ENCODE data around the gene ISM2.
"Not testable (repeated sequence)": the region's sequence is repeated elsewhere in the genome, so short reads cannot be mapped to it uniquely, and the experiment has no call there.

Gene ISM2

DNA sequence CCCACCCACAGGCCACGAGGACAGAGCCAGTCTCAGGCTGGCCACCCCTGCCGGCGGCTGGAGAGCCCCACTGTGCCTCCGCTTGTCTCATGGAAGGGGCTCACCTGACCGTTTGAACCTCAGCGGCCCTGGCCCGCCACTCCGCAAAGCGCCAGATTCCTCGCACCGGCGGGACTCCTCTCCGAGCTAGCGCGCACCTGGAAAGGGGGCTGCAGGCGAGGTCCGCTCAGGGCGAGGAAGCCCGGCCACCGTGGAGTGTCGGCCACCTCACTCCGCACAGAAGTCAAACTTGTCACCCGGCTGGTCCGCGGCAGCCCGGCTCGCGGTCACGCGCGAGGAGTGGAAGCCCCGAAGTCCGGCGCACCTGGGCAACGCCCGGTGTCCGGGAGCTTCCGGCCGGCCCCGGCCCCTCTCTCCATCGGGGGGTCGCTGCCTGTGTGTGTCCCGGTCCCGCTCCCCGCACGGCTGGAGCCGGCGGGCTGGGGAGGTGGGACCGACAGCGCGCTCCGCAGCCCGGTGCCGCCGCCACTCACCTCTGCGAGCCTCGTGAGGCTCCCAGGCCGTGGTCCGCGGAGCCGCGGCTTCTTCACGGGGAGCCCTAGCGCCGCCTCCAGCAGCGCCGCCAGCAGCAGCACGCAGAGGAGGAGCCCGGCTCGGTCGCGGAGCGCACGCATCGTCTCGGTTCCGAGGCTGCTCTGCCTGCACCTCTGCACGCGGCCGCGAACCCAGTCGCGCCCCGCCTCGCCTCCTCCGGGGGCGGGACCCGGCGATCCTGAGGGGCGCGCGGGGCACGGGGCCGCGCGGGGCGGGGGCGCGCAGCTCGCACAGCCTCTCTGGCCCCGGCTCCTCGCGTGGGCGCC, at the start of gene ISM2:
Gene ISM2, minus strand, starts transcription at position 697 of the 860 bp plus-strand sequence. Its CDS starts 23 bp downstream, at position 674.
- DNase-seq = peak; percentile 49

DNA sequence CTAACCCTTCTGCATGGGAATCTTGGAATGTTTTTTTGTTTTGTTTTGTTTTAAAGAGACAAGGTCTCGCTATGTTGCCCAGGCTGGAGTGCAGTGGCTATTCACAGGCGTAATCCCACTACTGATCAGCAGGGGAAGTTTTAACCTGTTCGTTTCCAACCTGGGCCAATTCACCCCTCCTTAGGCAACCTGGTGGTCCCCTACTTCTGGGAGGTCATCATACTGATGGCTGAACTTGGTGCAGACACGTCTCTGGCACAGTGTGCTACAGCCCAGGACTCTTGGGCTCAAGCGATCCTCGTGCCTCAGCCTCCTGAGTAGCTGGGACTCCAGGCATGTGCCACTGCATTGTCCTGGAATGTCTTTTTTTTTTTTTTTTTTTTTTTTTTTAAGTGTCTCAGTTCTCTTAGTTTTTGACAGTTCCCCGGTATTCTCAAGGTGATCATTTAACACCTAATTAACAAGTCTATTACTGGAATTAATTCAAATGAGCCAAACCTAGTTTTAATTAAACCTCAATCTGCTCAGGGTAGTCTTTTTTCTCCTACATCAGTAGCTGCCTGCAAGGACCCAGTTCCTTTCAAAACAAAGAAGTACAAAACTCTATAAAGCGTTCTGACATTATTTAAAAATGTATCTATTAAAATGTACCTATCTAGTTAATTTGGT, 49.0 kb upstream of the ISM2 start:
- no peak for DNase-seq

DNA sequence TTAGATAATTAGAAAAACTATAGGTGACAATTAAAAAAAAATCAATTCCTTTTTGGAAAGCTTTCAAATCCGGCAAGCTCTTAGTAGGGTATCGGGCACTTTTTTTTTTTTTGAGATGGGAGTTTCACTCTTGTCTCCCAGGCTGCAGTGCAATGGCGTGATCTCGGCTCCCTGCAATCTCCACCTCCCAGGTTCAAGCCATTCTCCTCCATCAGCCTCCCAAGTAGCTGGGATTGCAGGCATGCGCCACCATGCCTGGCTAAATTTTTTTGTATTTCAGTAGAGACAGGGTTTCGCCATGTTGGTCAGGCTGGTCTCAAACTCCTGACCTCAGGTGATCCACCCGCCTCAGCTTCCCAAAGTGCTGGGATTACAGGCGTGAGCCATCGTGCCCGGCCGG, 46.6 kb upstream of the ISM2 start:
- not testable (repeated sequence) for DNase-seq

DNA sequence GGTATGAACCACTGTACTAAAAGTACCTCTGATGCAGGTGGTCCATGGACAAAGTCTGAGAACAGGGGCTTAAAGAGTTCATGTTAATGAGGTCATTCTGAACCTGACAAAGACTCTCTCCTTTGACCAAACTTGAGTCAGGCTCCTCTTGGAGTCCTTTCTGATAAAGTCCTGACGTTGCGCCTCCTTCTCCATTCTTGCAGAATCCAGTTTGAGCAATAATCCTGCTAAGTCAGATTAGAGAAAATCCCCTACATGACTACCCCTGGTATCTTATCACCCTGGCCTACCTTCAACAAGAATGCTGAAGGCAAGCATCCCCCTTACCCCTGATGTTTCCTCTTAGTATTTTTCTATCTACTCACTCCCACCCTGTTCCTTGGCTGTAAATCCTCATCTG, 46.0 kb upstream of the ISM2 start:
- DNase-seq = no peak

DNA sequence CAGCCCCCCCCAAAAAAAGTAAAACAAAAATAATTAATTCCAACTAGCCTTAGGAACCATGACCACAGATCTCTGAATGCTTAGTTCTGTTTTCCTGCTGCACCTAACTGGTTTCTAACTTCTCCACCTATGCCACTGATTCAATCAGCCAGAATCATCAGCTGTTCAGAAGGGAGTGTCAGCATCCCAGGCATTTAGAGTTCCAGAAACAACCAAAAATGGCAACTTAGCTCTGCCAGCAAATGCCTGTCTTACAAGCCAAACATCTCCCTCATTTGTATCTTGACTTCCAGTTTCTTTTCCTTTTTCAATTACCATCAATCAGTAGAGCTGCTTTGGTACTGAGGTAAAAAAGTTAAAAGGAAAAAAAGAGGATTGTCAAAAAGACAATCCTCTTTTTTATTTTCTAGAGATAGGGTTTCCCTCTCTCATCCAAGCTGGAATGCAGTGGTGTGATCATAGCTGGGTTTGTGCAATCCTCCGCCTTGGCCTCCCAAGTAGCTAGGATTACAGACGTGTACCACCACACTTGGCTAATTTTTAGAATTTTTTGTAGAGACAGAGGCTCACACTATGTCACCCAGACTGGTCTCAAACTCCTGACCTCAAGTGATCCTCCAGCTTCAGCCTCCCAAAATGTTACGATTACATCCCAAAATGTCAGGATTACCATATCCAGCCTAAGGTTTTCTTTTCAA, 45.2 kb upstream of the ISM2 start:
- DNase-seq = no peak

DNA sequence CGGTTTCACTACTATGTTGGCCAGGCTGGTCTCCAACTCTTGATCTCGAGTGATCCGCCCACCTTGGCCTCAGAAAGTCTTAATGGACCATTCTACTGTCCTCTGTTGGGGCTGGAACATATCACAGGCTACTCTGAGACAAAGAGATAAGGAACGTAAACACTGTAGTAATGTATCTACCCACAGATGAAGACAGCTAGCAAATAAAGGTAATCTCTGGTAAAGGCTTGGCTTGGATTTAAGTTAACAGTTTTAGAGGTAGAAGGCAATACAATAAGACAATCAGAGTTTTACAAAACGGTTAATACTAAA, 44.6 kb upstream of the ISM2 start:
- DNase-seq = no peak

DNA sequence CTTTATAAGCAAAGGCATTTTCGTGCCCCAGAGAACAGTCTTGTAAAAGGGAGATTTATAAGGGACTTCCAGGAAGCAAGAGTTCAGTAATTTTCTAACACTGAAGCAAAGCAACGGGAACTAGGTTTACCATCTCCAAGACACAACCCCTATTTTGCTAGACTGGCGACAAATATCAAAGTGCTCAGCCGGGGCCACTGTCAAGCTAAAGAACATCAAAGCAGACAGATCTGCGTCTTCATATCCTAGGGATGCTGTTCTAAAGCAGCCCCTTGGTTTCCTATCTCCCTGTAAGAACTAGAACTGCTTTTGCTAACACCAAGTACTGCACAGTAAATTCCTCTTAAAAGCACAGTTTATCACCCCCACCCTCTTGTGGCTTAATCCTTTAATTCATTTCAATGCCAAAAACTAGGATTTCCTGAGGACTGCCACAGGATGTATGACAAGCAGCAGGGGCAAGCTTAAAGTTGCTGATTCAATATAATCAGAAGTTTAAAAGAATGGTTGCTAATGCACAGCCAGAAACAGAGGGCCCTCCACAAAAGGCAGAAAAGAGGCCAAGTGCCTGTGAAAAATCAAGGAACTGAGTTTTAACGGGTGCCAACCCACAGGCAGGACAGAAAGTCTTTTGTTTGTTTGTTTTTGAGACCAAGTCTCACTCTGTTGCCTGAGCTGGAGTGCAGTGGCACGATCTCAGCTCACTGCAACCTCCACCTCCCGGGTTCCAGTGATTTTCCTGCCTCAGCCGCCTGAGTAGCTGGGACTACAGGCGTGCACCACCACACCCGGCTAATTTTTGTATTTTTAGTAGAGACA, 44.0 kb upstream of the ISM2 start:
- no peak for DNase-seq

DNA sequence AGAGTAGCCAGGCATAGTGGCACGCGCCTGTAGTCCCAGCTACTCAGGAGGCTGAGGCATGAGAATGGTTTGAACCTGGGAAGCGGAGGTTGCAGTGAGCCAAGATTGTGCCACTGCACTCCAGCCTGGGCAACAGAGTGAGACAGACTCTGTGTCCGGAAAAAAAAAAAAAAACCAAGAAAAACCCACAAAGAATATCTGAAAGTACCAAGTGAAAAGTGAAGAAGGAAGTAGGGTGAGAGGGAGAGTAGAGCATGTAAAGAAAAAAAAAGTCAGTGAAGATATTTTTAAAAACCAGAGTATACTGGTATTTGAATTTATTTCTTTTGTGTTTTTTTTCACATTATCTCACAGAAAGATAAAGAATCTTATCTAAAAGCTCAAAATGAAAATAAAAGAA, 43.3 kb upstream of the ISM2 start:
- DNase-seq = no peak

DNA sequence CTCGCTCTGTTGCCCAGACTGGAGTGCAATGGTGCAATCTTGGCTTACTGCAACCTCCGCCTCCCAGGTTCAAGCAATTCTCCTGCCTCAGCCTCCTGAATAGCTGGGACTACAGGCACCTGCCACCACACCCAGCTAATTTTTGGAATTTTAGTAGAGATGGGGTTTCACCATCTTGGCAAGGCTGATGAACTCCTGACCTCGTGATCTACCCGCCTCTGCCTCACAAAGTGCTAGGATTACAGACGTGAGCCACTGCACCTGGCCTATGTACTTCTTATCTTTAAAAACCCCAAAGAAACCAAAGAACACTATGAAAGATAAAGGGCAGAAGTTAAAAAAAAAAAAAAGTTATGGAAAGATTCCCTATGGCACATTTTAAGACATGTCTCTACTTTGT, 38.3 kb upstream of the ISM2 start:
- not testable (repeated sequence) for DNase-seq

DNA sequence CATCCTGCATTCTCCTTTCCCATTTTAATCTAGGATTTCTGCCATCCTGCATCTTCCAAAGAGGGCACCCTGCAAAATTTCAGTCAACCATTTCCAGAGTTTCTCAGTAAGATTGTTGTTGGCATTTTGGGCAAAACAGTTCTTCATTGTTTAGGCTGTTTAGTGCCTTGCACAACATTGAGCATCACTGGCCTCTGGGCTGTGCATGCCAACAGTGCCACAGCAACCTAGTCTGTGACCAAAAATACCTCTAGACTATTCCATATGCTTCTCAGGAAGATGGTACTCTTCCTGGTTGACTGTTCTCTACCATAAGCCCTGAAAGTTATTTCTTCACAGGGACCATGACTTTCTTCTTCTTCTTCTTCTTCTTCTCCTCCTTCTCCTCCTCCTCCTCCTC, 32.5 kb upstream of the ISM2 start:
- DNase-seq = no peak

DNA sequence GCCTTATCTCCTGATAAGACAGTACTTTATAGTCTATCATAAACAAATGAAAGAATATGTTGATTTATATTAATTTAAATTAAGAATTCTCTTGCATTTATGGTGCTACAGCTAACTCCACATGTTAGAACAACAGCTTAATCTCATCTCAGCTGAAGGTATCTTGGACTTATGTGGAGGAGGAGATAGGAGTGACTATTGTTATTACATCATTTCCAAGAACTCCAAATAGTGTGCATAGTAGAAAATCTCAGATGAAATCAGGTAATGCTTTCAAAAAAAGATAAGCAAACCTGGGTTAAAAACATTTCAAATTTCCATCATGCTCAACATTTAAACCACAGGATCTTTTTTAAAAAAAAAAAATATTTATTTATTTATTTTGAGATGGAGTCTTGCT, 31.3 kb upstream of the ISM2 start:
- no peak for DNase-seq

DNA sequence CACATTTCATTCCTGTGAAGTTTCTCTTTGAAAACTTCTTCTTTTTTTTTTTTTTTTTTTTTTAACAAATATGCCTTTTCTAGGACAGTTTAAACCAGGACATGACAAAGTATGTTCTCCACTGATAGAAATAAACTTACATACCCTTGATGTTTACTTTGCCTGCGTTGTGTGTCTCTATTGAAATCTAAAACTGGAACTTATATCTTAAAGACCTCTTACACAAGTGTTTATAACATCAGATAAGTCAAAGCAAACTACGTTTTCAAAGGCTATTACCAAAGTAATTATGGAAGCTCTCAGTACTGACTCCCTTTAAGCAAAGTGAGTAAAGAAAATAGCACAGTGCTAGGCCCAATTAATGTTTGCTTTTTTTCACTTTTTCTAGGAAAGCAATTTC, 30.6 kb upstream of the ISM2 start:
- DNase-seq = no peak

DNA sequence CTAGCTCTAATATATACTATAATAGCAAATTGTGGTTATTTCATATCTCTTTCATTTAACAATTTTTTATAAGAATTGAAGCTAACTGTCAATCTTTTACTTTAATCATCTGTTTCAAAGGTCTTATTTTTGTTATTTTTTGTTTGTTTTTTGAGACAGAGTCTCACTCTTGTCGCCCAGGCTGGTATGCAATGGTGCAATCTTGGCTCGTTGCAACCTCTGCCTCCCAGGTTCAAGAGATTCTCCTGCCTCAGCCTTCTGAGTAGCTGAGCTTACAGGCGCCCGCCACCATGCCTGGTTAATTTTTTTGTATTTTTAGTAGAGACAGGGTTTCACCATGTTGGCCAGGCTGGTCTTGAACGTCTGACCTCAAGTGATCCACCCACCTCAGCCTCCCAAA, 30.1 kb upstream of the ISM2 start:
- DNase-seq = not testable (repeated sequence)

DNA sequence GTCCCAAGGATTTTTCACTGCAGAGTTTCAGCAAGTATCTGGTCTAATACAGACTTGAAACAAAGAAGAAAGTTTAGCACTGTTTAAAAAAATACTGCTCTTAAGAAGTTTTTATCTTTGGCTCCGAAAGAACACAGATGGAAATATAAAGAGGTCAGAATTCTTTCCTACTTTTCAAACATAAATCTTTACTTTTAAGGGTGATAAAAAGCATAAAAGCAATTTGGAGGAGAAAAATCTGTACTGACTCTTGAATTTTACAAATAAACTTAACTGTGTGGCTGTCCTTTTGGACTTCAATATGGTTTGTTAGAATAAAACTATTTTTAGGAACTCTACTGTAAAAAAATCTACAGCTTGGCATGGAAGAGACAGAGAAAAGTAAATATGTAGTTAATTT, 27.6 kb upstream of the ISM2 start:
- no peak for DNase-seq

DNA sequence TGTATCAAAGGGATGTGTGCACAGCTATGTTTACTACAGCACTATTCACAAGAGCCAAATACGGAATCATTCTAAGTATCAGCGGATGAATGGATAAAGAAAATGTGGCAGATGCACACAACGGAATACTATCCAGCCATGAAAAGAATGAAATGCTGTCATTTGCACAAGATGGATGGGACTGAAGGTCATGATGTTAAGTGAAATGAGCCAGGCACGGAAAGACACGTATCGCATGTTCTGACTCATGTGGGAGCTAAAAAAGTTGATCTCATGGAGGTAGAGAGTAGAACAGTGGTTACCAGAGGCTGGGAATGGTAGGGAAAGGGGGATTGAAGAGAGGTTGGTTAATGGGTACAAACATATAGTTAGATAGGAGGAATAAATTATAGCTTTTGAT, 25.9 kb upstream of the ISM2 start:
- DNase-seq = no peak

DNA sequence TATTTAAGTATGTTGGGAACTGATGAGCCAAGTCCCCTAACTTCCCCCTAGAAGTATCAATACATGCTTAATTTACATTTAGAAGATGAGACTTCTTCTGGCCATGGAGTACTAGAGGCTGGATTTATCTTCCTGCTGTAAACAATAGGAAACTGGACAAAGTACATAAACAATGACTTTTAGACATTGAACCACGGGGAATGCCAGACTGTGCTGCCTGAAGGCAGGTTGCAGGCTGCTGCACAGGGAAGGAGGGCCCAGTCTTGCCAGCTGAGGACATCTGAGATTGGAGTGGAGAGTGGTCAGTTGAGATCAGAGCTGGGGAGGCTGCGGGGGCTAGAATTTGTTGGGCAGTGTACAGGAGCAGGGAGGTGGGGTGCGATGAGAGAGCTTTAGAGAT, 24.5 kb upstream of the ISM2 start:
- no peak for DNase-seq

DNA sequence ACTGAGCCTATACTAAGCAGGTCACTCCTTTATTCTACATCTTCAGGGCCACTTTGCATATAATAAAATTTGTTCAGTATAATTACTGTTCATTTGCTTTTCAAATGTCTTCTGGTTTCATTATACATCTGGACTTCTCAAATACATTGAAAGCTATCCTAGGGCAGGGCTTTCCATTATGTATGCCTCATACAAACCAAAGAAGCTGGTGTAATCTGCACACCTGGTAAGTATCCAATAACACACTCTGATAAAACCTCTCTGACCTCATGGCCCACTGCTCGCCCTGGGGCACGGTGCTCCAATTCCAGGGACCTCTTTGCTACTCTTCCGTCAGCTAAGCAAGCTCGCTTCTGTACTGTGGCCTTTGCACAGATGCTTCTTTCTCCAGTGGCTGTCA, 21.9 kb upstream of the ISM2 start:
- DNase-seq = no peak

DNA sequence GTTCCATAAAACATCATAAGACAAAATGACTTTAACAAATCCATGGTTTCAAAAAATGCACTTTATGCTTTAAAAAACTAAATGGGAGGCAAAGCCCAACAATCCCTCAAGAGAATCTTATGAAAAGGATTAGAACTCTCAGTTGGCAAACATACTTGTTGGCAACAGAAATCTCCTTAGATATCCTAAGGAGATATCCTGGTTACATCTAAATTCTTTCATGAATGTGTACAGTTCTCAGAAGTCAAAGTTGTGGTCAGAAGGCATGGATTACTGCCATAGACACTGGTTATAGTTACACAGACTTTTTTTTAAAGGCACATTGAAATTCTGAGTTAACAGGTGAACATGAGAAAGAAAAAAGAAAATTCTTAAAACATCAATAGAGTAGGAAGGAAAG, 17.5 kb upstream of the ISM2 start:
- DNase-seq = no peak

DNA sequence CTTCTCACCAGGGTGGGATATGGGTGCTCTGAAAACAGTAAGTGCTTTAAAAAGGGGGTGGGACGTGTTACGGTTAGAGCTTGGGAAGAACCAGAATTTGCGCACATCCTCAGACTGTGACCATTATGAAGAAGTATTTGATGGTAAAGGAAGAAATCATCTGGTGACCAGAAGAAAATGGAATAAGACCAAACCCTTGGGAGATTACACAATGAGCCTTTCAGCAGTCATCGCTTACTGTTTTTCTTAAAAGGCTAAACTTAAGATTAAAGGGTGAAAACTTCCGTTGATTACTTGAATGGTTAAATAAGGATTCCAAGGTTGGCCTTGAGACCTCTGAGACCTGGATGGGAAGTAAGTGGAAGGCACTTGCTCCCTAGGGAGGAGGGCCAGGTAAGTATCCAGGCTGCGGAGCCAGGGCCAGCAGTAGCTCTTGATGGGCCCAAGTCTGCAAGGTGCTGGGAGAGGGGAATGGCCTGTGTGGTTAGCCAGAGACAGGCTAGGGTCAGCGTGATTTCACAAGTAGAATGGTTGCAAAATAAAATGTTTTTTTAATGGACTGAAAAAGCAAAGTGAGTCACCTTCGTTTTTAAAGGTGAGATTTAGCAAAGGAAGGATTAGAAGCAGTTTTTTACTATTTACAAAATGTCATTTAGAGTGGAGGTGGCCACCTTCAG, 13.0 kb upstream of the ISM2 start:
- no peak for DNase-seq

DNA sequence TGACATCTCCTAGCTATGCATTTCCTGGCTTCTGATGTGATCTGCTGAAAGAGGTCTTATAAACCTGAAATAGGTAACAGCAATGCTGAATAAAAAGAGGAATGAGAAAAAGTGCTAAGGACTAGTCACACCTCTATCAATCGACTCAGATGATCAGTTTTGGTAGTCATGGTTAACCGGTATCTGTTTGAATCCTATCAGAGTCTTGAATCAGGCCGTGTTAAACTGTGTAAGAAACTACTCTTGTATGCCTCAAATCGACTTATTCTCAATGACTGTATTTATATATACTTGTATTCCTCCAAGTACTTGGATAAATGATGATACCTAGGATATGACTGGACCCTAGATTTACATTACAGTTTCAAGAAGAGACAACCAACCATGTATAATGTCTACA, 10.8 kb upstream of the ISM2 start:
- no peak for DNase-seq

DNA sequence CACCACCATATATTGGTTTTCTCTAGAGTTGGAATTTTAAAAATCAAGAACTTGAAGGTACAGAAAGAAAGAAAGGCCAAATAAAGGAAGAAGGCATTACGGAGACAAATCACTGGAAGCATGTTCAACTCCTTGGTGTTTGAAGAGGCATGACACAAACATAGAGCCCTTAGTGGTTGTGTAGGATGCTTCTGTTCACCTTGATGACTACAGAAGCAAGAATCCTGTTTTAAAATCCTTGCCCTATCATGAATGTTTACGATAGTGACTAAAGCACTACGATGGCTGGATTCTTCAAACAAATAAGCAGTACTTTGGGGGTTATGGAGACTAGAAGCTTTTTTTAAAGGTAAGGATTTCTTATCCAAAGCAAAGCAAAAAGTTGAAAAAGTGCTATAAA, 10.3 kb upstream of the ISM2 start:
- no peak for DNase-seq

DNA sequence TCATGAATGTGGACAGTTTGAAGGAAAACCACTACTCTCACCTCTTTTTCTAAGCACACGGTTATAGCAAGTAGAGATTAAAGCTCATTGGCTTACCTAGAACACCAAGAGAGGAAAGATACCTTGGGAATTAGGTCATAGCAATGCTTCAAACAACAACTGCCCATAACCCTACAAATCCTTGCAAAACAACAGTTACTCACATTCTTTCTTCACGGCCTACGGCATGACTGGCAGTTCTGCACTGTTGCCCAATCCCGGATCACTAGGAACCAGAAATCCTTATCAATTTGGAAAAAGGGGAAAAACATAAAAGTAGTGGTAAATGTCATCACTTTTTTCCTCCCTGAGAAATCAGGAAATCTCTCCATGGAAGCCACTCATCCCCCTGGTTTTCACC, 9.6 kb upstream of the ISM2 start:
- no peak for DNase-seq

DNA sequence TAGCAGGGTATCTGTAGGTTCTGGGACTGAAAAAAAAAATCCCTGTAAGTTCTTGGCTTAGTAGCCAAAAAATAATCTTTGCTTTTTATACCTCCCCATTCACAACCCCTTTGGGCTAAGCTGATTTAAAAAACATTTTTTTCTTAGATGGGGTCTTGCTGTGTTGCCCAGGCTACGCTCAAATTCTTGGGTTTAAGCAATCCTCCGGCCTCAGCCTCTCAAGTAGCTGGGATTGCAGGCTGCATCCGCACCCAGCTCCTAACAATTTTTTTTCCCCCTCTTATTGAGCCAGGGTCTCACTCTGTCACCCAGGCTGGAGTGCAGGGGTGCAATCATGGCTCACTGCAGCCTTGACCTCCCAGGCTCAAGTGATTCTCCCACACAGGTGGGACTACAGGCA, 9.1 kb upstream of the ISM2 start:
- no peak for DNase-seq
